H1 (cell line): Measurements from ENCODE around the gene ADSS1. TPM values are rescaled to one million over a fixed set of nuclear protein-coding genes. Genes with fewer than 3 reads are reported as not detected.

Experiments
- CTCF ChIA-PET: fragments of 300-600 bp; sonication (Branson Sonifier 250); formaldehyde crosslinking; loops from one replicate; lab custom pipeline; 2021; ENCODE audit not compliant: partially characterized antibody; lab: Charles Lee
- POLR2A ChIA-PET: fragments of 300-600 bp; sonication (Branson Sonifier 250); formaldehyde crosslinking; loops from one replicate; lab custom pipeline; 2021; ENCODE audit warnings: inconsistent platforms; ENCODE audit not compliant: partially characterized antibody; lab: Charles Lee
- DNase-seq, 2 experiments: peaks; one replicate each; pipeline versions ENCODE4 v3.0.0 to v3.0.0-alpha.2; 2010 to 2022; ENCODE audit warnings: low spot score in 2 of 2, low read depth in 1 of 2, mixed read lengths in 1 of 2
- FAIRE-seq: peaks from 2 replicates; lab custom pipeline; 2011; peaks lifted over from hg19 to GRCh38; lab: Jason Lieb, UNC
- H2AFZ ChIP-seq: 2 replicates; pipeline ENCODE4 v1.8.1; 2012; ENCODE audit warnings: low read length, inconsistent platforms
- H2AK5ac ChIP-seq: 2 replicates; pipeline ENCODE4 v1.6.1; 2013; ENCODE audit warnings: low read depth, low read length
- H2BK120ac ChIP-seq: replicated peaks from 2 replicates; pipeline ENCODE3; 2013; ENCODE audit warnings: low read depth, low read length, inconsistent platforms
- H2BK12ac ChIP-seq: 2 replicates; pipeline ENCODE4 v1.6.1; 2013; ENCODE audit warnings: low read depth, low read length
- H2BK15ac ChIP-seq: 2 replicates; pipeline ENCODE4 v1.6.1; 2013; ENCODE audit warnings: low read length
- H2BK20ac ChIP-seq: 2 replicates; pipeline ENCODE4 v1.6.1; 2013; ENCODE audit warnings: low read length
- H2BK5ac ChIP-seq: 2 replicates; pipeline ENCODE4 v1.6.1; 2013; ENCODE audit warnings: low read depth, low read length
- H3K14ac ChIP-seq: 2 replicates; pipeline ENCODE4 v1.6.1; 2013; ENCODE audit warnings: inconsistent platforms; ENCODE audit not compliant: insufficient read length
- H3K18ac ChIP-seq: 2 replicates; pipeline ENCODE4 v1.6.1; 2013; ENCODE audit warnings: low read length; ENCODE audit errors: extremely low read depth
- H3K23ac ChIP-seq: 2 replicates; pipeline ENCODE4 v1.6.1; 2013; ENCODE audit warnings: inconsistent platforms; ENCODE audit not compliant: insufficient read length
- H3K23me2 ChIP-seq: 2 replicates; pipeline ENCODE4 v1.6.1; 2013; ENCODE audit warnings: low read depth, low read length
- H3K27ac ChIP-seq: 2 replicates; pipeline ENCODE4 v1.6.1; 2011; ENCODE audit warnings: low read depth, low read length, inconsistent platforms
- H3K27me3 ChIP-seq, 4 experiments: replicated peaks in 1 of 4; 1 replicate in 1 of 4; 2 replicates in 3 of 4; pipeline versions ENCODE4 v1.6.1 to v1.8.1; 2011 to 2013; ENCODE audit warnings: low read length in 3 of 4, mild to moderate bottlenecking in 3 of 4, inconsistent platforms in 2 of 4, mixed read lengths in 2 of 4, moderate library complexity in 1 of 4; ENCODE audit not compliant: control insufficient read depth in 3 of 4, insufficient read depth in 3 of 4; ENCODE audit errors: extremely low read depth in 1 of 4
- H3K36me3 ChIP-seq, 4 experiments: 2 replicates each; pipeline versions ENCODE4 v1.6.1 to v1.8.1; 2011 to 2013; ENCODE audit warnings: mild to moderate bottlenecking in 4 of 4, low read length in 3 of 4, moderate library complexity in 2 of 4, control low read depth in 1 of 4, inconsistent platforms in 1 of 4; ENCODE audit not compliant: insufficient read depth in 4 of 4, control insufficient read depth in 2 of 4
- H3K4ac ChIP-seq: replicated peaks from 2 replicates; pipeline ENCODE3; 2013; ENCODE audit warnings: low read length, low read depth, mixed read lengths, inconsistent platforms; ENCODE audit not compliant: insufficient read length
- H3K4me1 ChIP-seq, 4 experiments: replicated peaks in 1 of 4; 1 replicate in 1 of 4; 2 replicates in 3 of 4; pipeline versions ENCODE4 v1.6.1 to v1.8.1; 2011 to 2013; ENCODE audit warnings: low read length in 3 of 4, inconsistent platforms in 2 of 4, mixed read lengths in 1 of 4; ENCODE audit not compliant: insufficient read depth in 4 of 4, control insufficient read depth in 3 of 4
- H3K4me2 ChIP-seq, 2 experiments: 2 replicates each; pipeline versions ENCODE4 v1.6.1 to v1.8.1; 2011 to 2013; ENCODE audit warnings: low read depth in 2 of 2, low read length in 2 of 2, control low read depth in 1 of 2, inconsistent platforms in 1 of 2, mild to moderate bottlenecking in 1 of 2; ENCODE audit not compliant: insufficient read depth in 1 of 2
- H3K4me3 ChIP-seq, 4 experiments: fragments of 200-600, 300-600 bp in 1 of 4; sonication (generic), shearing (Covaris generic), sonication (Bioruptor Twin) in 1 of 4; 2 replicates each; pipeline versions ENCODE4 v1.5.1 to v1.8.1; 2011 to 2016; ENCODE audit warnings: low read length in 4 of 4, low read depth in 3 of 4, control low read depth in 2 of 4, inconsistent platforms in 2 of 4, mild to moderate bottlenecking in 2 of 4, mixed read lengths in 1 of 4, moderate library complexity in 1 of 4; ENCODE audit not compliant: insufficient read depth in 2 of 4; ENCODE audit errors: extremely low read depth in 1 of 4
- H3K56ac ChIP-seq: replicated peaks from 2 replicates; pipeline ENCODE3; 2013; ENCODE audit warnings: low read depth, mild to moderate bottlenecking, mixed read lengths, low read length, inconsistent platforms; ENCODE audit not compliant: insufficient read length
- H3K79me1 ChIP-seq: 2 replicates; pipeline ENCODE4 v1.6.1; 2013; ENCODE audit warnings: low read depth, low read length, control low read depth
- H3K79me2 ChIP-seq, 2 experiments: 2 replicates each; pipeline versions ENCODE4 v1.6.1 to v1.8.1; 2012 to 2013; ENCODE audit warnings: low read length in 2 of 2, mild to moderate bottlenecking in 2 of 2, inconsistent platforms in 1 of 2; ENCODE audit not compliant: insufficient read depth in 2 of 2, control insufficient read depth in 1 of 2
- H3K9ac ChIP-seq, 4 experiments: replicated peaks in 1 of 4; 1 replicate in 1 of 4; 2 replicates in 3 of 4; pipeline versions ENCODE4 v1.6.1 to v1.8.1; 2011 to 2013; ENCODE audit warnings: low read depth in 3 of 4, low read length in 3 of 4, control low read depth in 2 of 4, mild to moderate bottlenecking in 2 of 4, moderate library complexity in 2 of 4, inconsistent platforms in 1 of 4; ENCODE audit errors: extremely low read depth in 1 of 4
- H3K9me3 ChIP-seq, 2 experiments: 2 replicates each; pipeline versions ENCODE4 v1.6.1 to v1.8.1; 2012 to 2013; ENCODE audit warnings: mild to moderate bottlenecking in 2 of 2, moderate library complexity in 2 of 2, control low read depth in 1 of 2, inconsistent platforms in 1 of 2, low read depth in 1 of 2, low read length in 1 of 2, mixed read lengths in 1 of 2; ENCODE audit not compliant: insufficient read depth in 2 of 2
- H4K20me1 ChIP-seq, 2 experiments: replicated peaks in 1 of 2; 2 replicates each; pipeline versions ENCODE3 to v1.8.1; 2011 to 2013; ENCODE audit warnings: inconsistent platforms in 2 of 2, low read length in 2 of 2, mild to moderate bottlenecking in 1 of 2; ENCODE audit not compliant: insufficient read depth in 2 of 2, control insufficient read depth in 1 of 2
- H4K5ac ChIP-seq: 2 replicates; pipeline ENCODE4 v1.6.1; 2013; ENCODE audit warnings: low read length, low read depth, mixed read lengths, inconsistent platforms; ENCODE audit not compliant: insufficient read length
- H4K8ac ChIP-seq: 2 replicates; pipeline ENCODE4 v1.8.0; 2013; ENCODE audit warnings: mild to moderate bottlenecking, moderate library complexity, low read length, inconsistent platforms; ENCODE audit not compliant: insufficient read depth; ENCODE audit errors: extremely low read depth
- H4K91ac ChIP-seq: replicated peaks from 2 replicates; pipeline ENCODE3; 2013; ENCODE audit warnings: low read length, mixed read lengths, inconsistent platforms; ENCODE audit not compliant: insufficient read length
- RBBP5 ChIP-seq: IDR thresholded peaks from 2 replicates; pipeline ENCODE4 v1.7.1; 2012; ENCODE audit warnings: low read depth, mild to moderate bottlenecking, inconsistent platforms, low read length, moderate library complexity, borderline replicate concordance
- WGBS, 2 experiments: shearing (Covaris generic) in 1 of 2; methylation state at CpG; one replicate each; pipeline versions ENCODE4 v1.1.6 to v1.1.7; 2013 to 2015; ENCODE audit warnings: low lambda C conversion rate in 2 of 2, mixed read lengths in 2 of 2, inconsistent platforms in 1 of 2, low coverage in 1 of 2, missing lambda C conversion rate in 1 of 2; ENCODE audit not compliant: insufficient replicate concordance in 2 of 2, insufficient coverage in 1 of 2, insufficient read length in 1 of 2; ENCODE audit errors: extremely low coverage in 1 of 2, missing lambda C conversion rate in 1 of 2; 5-methylcytosine and 5-hydroxymethylcytosine counted together
- polyA plus RNA-seq, 7 experiments: library from polyadenylated mRNA; depleted of rRNA in 3 of 7; stranded (reverse) in 5 of 7; unstranded in 2 of 7; fragments of >200 nt in 5 of 7; fragments of 200-250 nt in 2 of 7; gene quantifications; 1 replicate in 5 of 7; 2 replicates in 1 of 7; 4 replicates in 1 of 7; pipeline versions ENCODE4 v1.2.1 to v1.2.3, GENCODE V29; 2011 to 2013; ENCODE audit warnings: missing spikeins in 2 of 7, mixed read lengths in 2 of 7
- total RNA-seq: library from RNA; stranded (reverse); fragmentation: NEBNext Ultra II Directional; extraction: Animal tissue kit (Norgen Biotek cat#: 25700); gene quantifications from 2 replicates; pipeline ENCODE4 v1.2.1, GENCODE V29; 2021

ADSS1 gene
- total and polyA plus RNA-seq, 2 of the 8 experiments (the other 6 are each of a cell fraction or from before 2014, with no cell fraction given): 7.1 to 7.9 TPM

DNA sequence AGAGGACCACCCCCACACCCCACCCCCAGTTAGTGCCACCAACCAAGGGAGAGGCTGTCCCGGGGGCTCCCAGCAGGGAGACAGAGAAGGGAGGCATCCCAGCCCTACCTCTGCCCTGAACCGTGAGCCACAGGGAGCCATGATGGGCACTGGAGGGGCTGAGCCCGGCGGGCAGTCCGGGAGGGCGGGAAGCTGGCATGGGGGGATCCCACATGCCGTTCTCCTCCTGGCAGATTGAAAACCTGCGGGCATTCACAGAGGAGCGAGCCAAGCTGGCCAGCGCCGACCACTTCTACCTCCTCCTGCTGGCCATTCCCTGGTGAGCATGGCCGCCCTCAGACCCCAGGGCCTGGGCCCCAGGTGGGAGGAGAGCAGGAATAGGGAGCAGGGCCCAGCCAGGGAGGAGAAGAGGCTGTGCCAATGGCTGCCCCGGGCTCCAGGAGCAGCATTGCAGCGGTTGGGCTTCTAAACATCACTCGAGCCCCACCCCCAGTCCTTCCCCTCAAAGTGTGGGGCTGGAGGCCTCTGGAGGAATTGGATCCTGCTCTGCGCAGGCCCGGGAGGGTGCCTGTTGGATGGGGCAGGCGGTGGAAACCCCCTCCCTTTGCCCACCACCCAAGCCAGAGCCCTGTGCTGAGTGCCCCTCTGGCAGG is 14.5 kb upstream of the ADSS1 start:
- Histone ChIP-seq H3K9me3 (peaks cover under 1 to 2% of the 10 kb centered on the region in 2 experiments; a peak in 3 of 4 replicates), H3K23me2 (no peaks in the 10 kb centered on the region)
- CTCF ChIA-PET: interaction anchor here (0.6 to 3.8 kb wide), 27 partner anchors 9 to 425 kb away, joined by 3 to 17 read pairs (median 4); partner anchors contain the start of gene ADSS1

More for the DNA sequence above, 14.5 kb upstream of the ADSS1 start:
- POLR2A ChIA-PET: interaction anchor here (0.6 to 1.5 kb wide), 7 partner anchors 12 to 51 kb away, joined by 3 to 6 read pairs (median 3); no protein-coding TSS in a partner anchor
- Histone ChIP-seq H2BK15ac (no peak overlapping the region), H3K56ac (no peak overlapping the region), H2BK5ac (no peak overlapping the region), H3K14ac (no peak overlapping the region), H3K4ac (no peak overlapping the region), H3K79me1 (no peaks in the 10 kb centered on the region; the same call in 1 of the 2 replicates), H3K9ac (no peak overlapping the region), H4K8ac (peak overlapping the region; percentile 9), H4K5ac (no peak overlapping the region), H4K91ac (no peak overlapping the region), H3K27me3 (no peaks in the 10 kb centered on the region), H2BK20ac (no peak overlapping the region), H4K20me1 (peaks cover 0 to 20% of the 10 kb centered on the region in 2 experiments), H3K4me2 (no peak overlapping the region), H2BK12ac (no peak overlapping the region), H2AK5ac (no peak overlapping the region), H3K4me1 (peaks cover 0 to 15% (median 13%) of the 10 kb centered on the region in 4 experiments; a peak in 5 of 7 replicates), H3K4me3 (no peak overlapping the region), H2BK120ac (no peak overlapping the region), H3K79me2 (no peaks in the 10 kb centered on the region), H3K27ac (no peak overlapping the region), H3K36me3 (peaks cover 4 to 43% (median 9%) of the 10 kb centered on the region in 4 experiments; a peak in 6 of 8 replicates), H2AFZ (no peak overlapping the region), H3K18ac (no peak overlapping the region), H3K23ac (no peak overlapping the region)
- no peak for TF ChIP-seq RBBP5
- WGBS, 2 experiments: 83% methylated on average over 10 of the region's 18 CpGs; no CpG with 5 or more reads in 1 of the 2 experiments
- FAIRE-seq (no peak), DNase-seq (no peak)
